ENCODE data around the gene RPL27.

DNA sequence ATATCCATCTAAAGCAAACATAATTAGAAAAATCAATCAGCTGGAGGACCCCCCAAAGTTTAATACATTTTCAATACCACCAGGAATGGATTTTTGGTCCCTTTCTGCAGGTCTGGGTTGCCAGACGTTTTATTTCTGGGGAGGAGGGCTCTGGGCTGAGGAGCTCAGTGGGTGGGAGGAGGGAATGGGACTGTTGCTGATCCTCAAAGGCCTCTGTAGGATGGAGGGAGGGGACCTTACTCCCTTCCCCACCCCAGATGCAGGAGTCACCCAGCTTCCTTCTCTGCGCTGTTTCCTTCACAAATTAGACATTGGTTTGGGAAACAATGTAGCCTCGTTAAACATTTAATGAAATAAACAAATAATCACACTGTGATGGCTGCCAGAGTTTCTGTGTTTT lies 33.4 kb downstream of the RPL27 start:
- TF ChIP-seq TAF1 (IDR thresholded peaks at IDR 0.05; ENCODE audit: borderline replicate concordance, insufficient read depth, low read length) (no peak), REST (IDR thresholded peaks at IDR 0.05; ENCODE audit: insufficient read depth in 1 of 2, low read depth in 2 of 2, low read length in 2 of 2) (no peak)

All from PFSK-1 (cell line).